GM19397 (cell line): ENCODE results near the gene NPM1.
"Not testable (repeated sequence)": the region's sequence is repeated elsewhere in the genome, so short reads cannot be mapped to it uniquely, and the experiment has no call there.

Experiments used
- ATAC-seq: cut with Tn5 transposase; IDR thresholded peaks from one replicate; pipeline ENCODE4 v1.9.1; 2021; ENCODE audit warnings: mild to moderate bottlenecking, moderate library complexity; ENCODE audit not compliant: unreplicated experiment

The NPM1 gene

DNA sequence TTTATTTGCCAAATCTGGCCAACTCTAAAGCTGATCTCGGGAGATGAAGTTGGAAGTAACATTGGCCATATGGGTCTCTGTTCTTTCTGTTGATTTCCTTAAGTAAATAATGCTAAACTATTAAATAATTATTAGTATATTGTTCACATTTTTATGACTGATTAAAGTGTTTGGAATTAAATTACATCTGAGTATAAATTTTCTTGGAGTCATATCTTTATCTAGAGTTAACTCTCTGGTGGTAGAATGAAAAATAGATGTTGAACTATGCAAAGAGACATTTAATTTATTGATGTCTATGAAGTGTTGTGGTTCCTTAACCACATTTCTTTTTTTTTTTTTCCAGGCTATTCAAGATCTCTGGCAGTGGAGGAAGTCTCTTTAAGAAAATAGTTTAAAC lies 22.5 kb downstream of the NPM1 start:
- no peak for ATAC-seq

GRCh38 chr5:171412186-171412585 lies 24.5 kb downstream of the NPM1 start:
- no peak for ATAC-seq

- no peak for ATAC-seq
Observed at GRCh38 chr5:171413153-171413910, 25.7 kb downstream of the NPM1 start.

DNA sequence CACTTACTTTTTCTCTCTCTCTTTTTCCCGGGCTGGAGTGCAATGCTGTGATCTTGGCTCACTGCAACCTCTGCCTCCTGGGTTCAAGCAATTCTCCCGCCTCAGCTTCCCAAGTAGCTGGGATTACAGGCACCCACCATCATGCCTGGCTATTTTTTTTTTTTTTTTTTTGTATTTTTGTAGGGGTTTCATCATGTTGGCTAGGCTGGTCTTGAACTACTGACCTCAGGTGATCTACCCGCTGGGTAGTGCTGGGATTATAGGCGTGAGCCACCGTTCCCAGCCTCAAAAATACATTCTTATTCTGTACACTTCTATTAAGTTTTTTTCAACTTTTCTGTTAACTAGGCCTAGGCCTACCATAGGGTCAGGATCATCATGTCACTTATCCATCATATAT lies 26.3 kb downstream of the NPM1 start:
- not testable (repeated sequence) for ATAC-seq

GRCh38 chr5:171415115-171415730 lies 27.6 kb downstream of the NPM1 start:
- no peak for ATAC-seq

GRCh38 chr5:171416160-171417049 lies 28.8 kb downstream of the NPM1 start:
- ATAC-seq: no peak

DNA sequence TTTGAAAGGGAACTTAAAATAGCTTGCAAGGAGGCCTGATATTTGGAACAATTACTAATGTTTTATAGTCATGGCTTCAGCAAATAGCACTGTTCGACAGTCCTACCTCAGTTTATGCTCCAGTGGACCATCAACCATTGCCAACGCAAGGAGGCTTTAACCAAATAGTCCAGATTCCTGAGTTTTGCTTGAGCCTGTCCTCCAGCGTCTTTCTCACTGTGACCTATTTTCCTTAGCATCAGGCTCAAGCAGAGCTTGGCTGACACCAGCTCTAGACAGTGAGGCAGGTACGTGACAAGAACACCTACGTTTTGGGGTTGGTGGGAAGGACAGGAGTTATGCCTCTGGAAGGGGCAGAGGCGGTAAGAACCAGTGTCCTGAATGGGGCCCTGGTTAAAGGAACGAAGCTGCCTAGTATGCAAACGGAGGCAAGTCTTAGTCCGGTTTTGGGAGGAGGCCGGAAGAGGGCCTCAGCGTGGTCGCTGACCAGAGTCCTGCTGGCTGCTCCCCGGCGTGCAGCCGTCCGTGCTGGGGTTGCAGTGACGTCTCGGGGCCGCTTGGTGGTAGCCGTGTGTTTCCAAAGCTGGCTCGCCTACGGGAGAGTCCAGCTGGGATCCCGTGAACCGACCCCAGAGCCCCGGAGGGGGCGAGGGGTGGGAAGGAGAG lies 30.8 kb downstream of the NPM1 start:
- ATAC-seq: peak; percentile 61

- ATAC-seq: peak; percentile 59
Observed at GRCh38 chr5:171418982-171419687, 31.5 kb downstream of the NPM1 start, which contains the start of gene FGF18. Gene FGF18 (plus strand): TSS chr5:171419647. CDS start chr5:171420200, 553 bp downstream.

DNA sequence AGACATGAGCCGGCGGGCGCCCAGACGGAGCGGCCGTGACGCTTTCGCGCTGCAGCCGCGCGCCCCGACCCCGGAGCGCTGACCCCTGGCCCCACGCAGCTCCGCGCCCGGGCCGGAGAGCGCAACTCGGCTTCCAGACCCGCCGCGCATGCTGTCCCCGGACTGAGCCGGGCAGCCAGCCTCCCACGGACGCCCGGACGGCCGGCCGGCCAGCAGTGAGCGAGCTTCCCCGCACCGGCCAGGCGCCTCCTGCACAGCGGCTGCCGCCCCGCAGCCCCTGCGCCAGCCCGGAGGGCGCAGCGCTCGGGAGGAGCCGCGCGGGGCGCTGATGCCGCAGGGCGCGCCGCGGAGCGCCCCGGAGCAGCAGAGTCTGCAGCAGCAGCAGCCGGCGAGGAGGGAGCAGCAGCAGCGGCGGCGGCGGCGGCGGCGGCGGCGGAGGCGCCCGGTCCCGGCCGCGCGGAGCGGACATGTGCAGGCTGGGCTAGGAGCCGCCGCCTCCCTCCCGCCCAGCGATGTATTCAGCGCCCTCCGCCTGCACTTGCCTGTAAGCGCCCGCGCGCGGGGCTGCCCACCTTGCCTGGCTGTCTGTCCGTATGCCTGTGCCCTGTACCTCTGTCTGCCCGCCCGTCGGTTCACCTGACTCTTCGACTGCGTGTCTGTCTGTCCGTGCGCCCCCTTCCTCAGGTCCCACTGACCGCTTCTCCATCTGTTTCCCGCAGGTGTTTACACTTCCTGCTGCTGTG lies 32.2 kb downstream of the NPM1 start:
- peak; percentile 28 for ATAC-seq

DNA sequence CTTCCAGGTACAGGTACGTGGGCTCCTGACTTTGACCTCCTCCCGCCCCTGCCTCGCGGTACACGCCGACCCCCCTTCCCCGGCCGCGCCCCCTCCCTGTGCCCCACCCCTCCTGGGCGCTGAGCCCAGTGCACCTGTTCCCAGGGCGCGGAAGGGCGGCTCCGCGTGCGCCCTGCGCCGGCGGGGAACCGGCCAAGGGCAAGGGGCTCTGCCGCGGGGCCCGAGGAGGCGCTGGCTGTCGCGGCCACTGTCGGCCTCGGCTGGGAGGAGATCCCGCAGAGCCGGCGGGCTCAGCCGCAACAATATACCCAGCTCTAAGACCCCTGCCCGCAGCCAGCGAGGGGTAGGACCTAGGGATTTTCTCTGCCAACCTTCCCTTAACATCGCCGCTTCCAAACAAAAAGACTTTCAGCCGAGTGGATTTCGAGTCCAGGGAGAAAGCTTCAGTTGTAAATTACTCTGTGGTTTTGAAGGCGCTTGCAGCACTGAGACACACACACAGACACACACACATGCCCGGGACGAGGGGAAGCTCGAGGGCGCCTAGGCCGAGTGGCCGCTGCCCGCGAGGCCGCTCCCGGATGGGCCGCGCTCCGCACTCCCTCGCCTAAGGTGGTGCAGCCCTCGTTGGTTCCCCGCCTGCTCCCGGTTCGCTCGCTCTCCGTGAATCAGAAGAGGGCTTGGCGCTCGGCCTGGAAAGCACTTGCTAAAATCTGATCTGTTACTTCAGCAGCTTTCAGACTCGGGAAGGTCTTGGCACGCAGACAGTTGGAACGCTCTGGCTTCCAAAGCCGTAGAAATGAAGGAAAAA lies 33.0 kb downstream of the NPM1 start:
- no peak for ATAC-seq

DNA sequence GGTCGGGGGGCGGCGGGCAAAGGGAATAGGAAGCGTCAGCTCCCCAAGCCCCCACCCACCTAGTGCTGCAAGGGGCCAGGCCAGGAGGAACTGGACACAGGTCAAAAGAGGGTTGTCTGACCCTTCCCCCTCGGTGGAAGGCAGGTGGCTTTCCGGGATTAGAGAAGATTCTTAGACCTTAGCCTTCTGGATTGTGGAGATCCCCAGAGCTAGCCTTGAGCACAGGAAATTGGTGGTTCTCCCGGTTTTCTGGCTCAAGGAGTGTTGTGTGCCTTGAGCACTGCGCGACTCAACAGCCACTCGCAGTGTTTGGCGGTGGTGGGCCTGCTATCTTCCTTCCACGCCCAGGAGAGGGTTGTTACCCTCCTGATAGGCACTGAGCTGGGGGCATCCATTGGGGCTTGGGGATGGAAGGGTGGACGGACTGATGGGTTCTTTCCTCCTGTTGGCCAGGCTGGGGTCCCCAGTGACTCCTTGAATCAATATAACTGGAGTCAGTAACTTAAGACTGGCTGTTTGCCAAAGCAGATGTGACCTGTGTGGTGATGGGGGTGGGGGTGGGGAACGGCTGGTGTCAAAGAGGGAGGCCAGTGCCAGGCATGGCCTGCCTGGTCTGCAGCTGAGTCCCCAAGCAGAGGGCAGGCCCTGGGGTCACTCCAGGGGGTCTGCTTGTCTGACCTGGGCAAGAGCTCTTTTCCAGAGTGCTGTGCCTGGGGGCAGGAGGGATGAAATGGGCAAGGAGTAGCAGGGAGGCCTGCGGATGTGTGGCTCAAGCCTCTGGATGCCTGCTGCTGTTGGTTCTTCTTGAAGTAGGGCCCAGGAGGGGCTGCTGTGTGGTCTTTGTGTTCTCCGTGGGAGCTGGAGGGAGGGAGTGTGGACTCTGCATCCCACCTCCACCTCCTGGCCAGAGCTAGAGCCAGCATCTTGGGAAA lies 33.9 kb downstream of the NPM1 start:
- no peak for ATAC-seq

- ATAC-seq: no peak
Observed at GRCh38 chr5:171422495-171422894, 34.8 kb downstream of the NPM1 start.

- ATAC-seq: no peak
Observed at GRCh38 chr5:171422902-171423663, 35.4 kb downstream of the NPM1 start.

DNA sequence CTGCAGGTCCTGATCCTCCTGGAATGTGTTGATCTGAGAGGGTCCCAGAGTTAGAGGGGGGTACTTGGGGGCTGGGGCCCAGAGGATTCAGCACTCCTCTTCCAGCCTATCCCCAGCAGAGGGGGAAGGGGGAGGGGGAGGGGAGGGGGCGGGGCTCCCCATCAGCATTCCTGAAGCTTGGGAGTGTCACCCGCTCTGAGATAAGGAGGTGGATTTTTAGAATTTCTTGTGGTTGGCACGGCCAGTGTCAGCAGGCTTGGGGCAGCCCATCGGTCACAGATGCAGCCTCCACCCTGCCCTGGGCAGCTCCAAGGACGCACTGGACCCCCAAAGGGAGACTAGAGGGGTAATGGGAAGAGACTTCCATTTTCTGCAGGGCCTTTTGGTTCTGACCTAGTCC lies 37.1 kb downstream of the NPM1 start:
- ATAC-seq: no peak

DNA sequence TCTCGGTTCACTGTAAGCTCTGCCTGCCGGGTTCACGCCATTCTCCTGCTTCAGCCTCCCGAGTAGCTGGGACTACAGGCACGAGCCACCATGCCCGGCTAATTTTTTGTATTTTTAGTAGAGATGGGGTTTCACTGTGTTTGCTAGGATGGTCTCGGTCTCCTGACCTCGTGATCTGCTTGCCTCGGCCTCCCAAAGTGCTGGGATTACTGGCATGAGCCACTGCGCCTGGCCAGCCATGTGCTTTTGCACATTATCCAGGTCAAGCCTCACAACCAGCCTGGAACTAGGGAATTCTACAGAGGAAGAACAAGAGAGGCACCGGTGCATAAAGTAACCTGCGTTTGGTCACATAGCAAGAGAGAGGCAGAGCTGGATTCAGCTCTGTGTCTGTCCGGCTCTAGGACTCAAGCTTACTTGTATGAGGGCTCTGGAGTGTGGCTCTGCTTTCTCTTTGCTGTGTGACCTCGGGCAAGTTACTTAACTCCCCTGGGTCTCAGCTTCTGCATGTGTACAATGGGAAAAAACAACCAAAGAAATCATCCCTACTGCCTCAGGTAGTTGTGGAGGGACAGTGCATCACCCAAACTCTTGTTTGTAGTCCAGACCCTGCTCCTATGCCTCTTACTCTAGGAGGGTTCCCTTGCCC lies 38.1 kb downstream of the NPM1 start:
- ATAC-seq: no peak

DNA sequence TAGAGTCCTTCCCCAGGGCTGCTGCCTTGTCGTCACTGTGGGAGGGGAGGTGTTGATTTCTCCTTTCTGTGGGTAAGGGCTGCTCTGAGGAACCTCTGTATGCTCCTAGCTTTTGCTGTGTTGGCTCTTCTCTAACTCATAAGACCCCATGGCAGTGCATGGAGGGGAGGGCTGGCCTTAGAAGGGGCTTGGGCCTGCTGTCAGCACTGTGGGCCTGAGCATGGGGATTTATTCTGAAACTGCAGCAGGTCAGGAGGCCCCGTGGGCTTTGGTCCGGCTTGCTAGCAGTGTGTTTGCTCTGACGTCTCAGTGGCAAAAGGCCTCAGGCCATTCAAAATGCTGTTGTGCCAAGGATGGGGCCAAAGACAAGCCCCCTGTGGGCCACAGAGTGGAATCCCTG lies 38.6 kb downstream of the NPM1 start:
- ATAC-seq: no peak

GRCh38 chr5:171426680-171427079 lies 39.0 kb downstream of the NPM1 start:
- no peak for ATAC-seq
